ENCODE measurements around the gene ADSS1.

- TF ChIP-seq POLR2A (IDR thresholded peaks at IDR 0.05; ENCODE audit: low read length) = no peak
- TF ChIP-seq GATA1 (IDR thresholded peaks at IDR 0.05; ENCODE audit: low read depth, low read length) = no peak
These were observed 57.4 kb downstream of the ADSS1 start for GRCh38 chr14:104781271-104782077.

All from erythroblast (primary cell).